Upper lobe of left lung (tissue), 4 donors: ENCODE results near the gene ZNF500.

ENCODE experiments used
- CTCF ChIP-seq, 6 experiments: fragments of 450-650 bp in 4 of 6; fragments of 200-600 bp in 2 of 6; sonication (generic) in 2 of 6; IDR thresholded peaks; one replicate each; pipeline ENCODE4 v1.5.1; 2016 to 2019; ENCODE audit warnings: antibody characterized with exemption in 6 of 6
- POLR2A ChIP-seq, 4 donors: fragments of 450-650 bp; IDR thresholded peaks; one replicate each; pipeline ENCODE4 v1.5.1; 2016 to 2017; ENCODE audit warnings: antibody characterized with exemption in 4 of 4, mild to moderate bottlenecking in 2 of 4

- TF ChIP-seq CTCF (IDR thresholded peaks at IDR 0.05) (peak in 1 of 6 experiments; percentile 12), POLR2A (IDR thresholded peaks at IDR 0.05) (peak in 2 of 4 donors; percentile 59 to 90)
Measured at GRCh38 chr16:4768549-4769305, 1.8 kb upstream of the ZNF500 start.
